HepG2 (cell line): ENCODE data around the gene PRR15L. TPM values are rescaled to one million over a fixed set of nuclear protein-coding genes. Genes with fewer than 3 reads are reported as not detected.
A peak's percentile ranks its signal among the peaks of the same experiment; 100 is the strongest.

Experiments
- ATAC-seq: fragments of 200-7000 bp; cut with Tn5 transposase; 3 replicates; pipeline ENCODE4 v1.9.1; 2020; ENCODE audit warnings: mild to moderate bottlenecking, moderate library complexity
- BruUV-seq: library from RNA; stranded (reverse); fragments of 400-500 nt; replicated peaks from 2 replicates; lab custom pipeline; 2021; lab: Mats Ljungman, UMichigan
- CTCF ChIA-PET: fragments of 300-600 bp; formaldehyde crosslinking; extraction: SDS; loops from one replicate; lab custom pipeline; 2021; ENCODE audit warnings: low total read pairs, inconsistent platforms, low intra/inter-chr PET ratio; lab: Yijun Ruan, JAX
- POLR2A ChIA-PET: fragments of 350-600 bp; sonication (Branson Sonifier 250); formaldehyde crosslinking; loops from one replicate; lab custom pipeline; 2020; ENCODE audit warnings: antibody characterized with exemption, inconsistent platforms; lab: Yijun Ruan, JAX
- DNase-seq: peaks from one replicate; pipeline ENCODE4 v3.0.0-alpha.2; 2015; ENCODE audit warnings: low spot score
- FAIRE-seq: peaks from 3 replicates; lab custom pipeline; 2011; peaks lifted over from hg19 to GRCh38; lab: Jason Lieb, UNC
- H2AFZ ChIP-seq: one replicate; pipeline ENCODE4 v1.6.1; 2011; ENCODE audit warnings: low read length, inconsistent platforms
- H3K27ac ChIP-seq: fragments of 300-600 bp; 3 replicates; pipeline ENCODE4 v1.8.0; 2011; ENCODE audit warnings: mixed run types, mild to moderate bottlenecking, mixed read lengths, low read length, inconsistent platforms; ENCODE audit not compliant: insufficient read depth; ENCODE audit errors: extremely low read length
- H3K27me3 ChIP-seq, 2 experiments: fragments of 200-600 bp in 1 of 2; 2 replicates in 1 of 2; 3 replicates in 1 of 2; pipeline versions ENCODE4 v1.6.0 to v1.8.0; 2011; ENCODE audit warnings: low read length in 2 of 2, mild to moderate bottlenecking in 2 of 2, moderate library complexity in 2 of 2, inconsistent platforms in 1 of 2; ENCODE audit not compliant: insufficient read depth in 2 of 2, control insufficient read depth in 1 of 2
- H3K36me3 ChIP-seq, 2 experiments: fragments of 200-600 bp in 1 of 2; replicated peaks in 1 of 2; 2 replicates in 1 of 2; 3 replicates in 1 of 2; pipeline versions ENCODE4 v1.5.1 to v1.8.0; 2011; ENCODE audit warnings: low read length in 2 of 2, inconsistent platforms in 1 of 2; ENCODE audit not compliant: insufficient read depth in 2 of 2, control insufficient read depth in 1 of 2
- H3K4me1 ChIP-seq: 2 replicates; pipeline ENCODE4 v1.5.1; 2012; ENCODE audit warnings: low read length, inconsistent platforms; ENCODE audit not compliant: insufficient read depth
- H3K4me2 ChIP-seq: 2 replicates; pipeline ENCODE4 v1.6.0; 2011; ENCODE audit warnings: low read depth, low read length, inconsistent platforms
- H3K4me3 ChIP-seq, 3 experiments: fragments of 200-600 bp in 1 of 3; sonication (generic), shearing (Covaris generic) in 1 of 3; replicated peaks in 1 of 3; 2 replicates each; pipeline ENCODE4 v1.5.1; 2011 to 2016; ENCODE audit warnings: low read length in 3 of 3, inconsistent platforms in 2 of 3, low read depth in 2 of 3, mild to moderate bottlenecking in 2 of 3, control low read depth in 1 of 3, mixed read lengths in 1 of 3; ENCODE audit not compliant: insufficient read depth in 1 of 3
- H3K79me2 ChIP-seq: one replicate; pipeline ENCODE4 v1.6.1; 2011; ENCODE audit warnings: low read length, inconsistent platforms; ENCODE audit not compliant: insufficient read depth
- H3K9ac ChIP-seq: 2 replicates; pipeline ENCODE4 v1.6.0; 2011; ENCODE audit warnings: mild to moderate bottlenecking, low read depth, low read length, inconsistent platforms; ENCODE audit not compliant: insufficient read depth
- H3K9me3 ChIP-seq: 2 replicates; pipeline ENCODE4 v1.5.1; 2012; ENCODE audit warnings: mild to moderate bottlenecking, low read length
- H4K20me1 ChIP-seq: 2 replicates; pipeline ENCODE4 v1.6.0; 2011; ENCODE audit warnings: inconsistent platforms, mild to moderate bottlenecking, low read length, moderate library complexity; ENCODE audit not compliant: insufficient read depth
- ARID2 ChIP-seq: sonication (generic); formaldehyde crosslinking; IDR thresholded peaks from 2 replicates; pipeline ENCODE4 v1.8.1; 2022; ENCODE audit warnings: mild to moderate bottlenecking, missing genetic modification reagents, borderline replicate concordance
- ATF2 ChIP-seq: sonication (generic); formaldehyde crosslinking; IDR thresholded peaks from 2 replicates; pipeline ENCODE4 v1.4.0; 2020; ENCODE audit warnings: missing genetic modification reagents
- ESRRA ChIP-seq: sonication (generic); formaldehyde crosslinking; IDR thresholded peaks from 2 replicates; pipeline ENCODE4 v1.5.1; 2020; ENCODE audit warnings: mild to moderate bottlenecking, low read depth, missing genetic modification reagents
- HOXA3 ChIP-seq: sonication (generic); formaldehyde crosslinking; IDR thresholded peaks from 2 replicates; pipeline ENCODE4 v1.5.0; 2020; ENCODE audit warnings: missing genetic modification reagents
- MTERF4 ChIP-seq: sonication (generic); formaldehyde crosslinking; IDR thresholded peaks from 2 replicates; pipeline ENCODE4 v1.8.0; 2023; ENCODE audit warnings: mild to moderate bottlenecking, missing genetic modification reagents
- REST ChIP-seq, 2 experiments: IDR thresholded peaks; 2 replicates each; pipeline ENCODE4 v1.6.1; 2011 to 2012; ENCODE audit warnings: low read length in 2 of 2, borderline replicate concordance in 1 of 2, low read depth in 1 of 2, mild to moderate bottlenecking in 1 of 2, moderate library complexity in 1 of 2
- SMAD1 ChIP-seq: sonication (generic); formaldehyde crosslinking; IDR thresholded peaks from 2 replicates; pipeline ENCODE4 v1.4.0; 2020; ENCODE audit warnings: missing genetic modification reagents, low read depth, mild to moderate bottlenecking, borderline replicate concordance
- TBP ChIP-seq: sonication (generic); formaldehyde crosslinking; IDR thresholded peaks from 2 replicates; pipeline ENCODE4 v1.5.0; 2020; ENCODE audit warnings: missing genetic modification reagents
- ZMYM3 ChIP-seq: sonication (generic); formaldehyde crosslinking; IDR thresholded peaks from 2 replicates; pipeline ENCODE4 v1.5.1; 2020; ENCODE audit warnings: mild to moderate bottlenecking, missing genetic modification reagents
- ZNF687 ChIP-seq: sonication (generic); formaldehyde crosslinking; IDR thresholded peaks from 2 replicates; pipeline ENCODE4 v1.5.1; 2020; ENCODE audit warnings: mild to moderate bottlenecking, missing genetic modification reagents, moderate library complexity
- ZZZ3 ChIP-seq: sonication (generic); formaldehyde crosslinking; IDR thresholded peaks from 2 replicates; pipeline ENCODE4 v1.4.0; 2020; ENCODE audit warnings: missing genetic modification reagents, mild to moderate bottlenecking, borderline replicate concordance
- WGBS: methylation state at CpG from one replicate; pipeline ENCODE4 v1.1.6; 2017; ENCODE audit warnings: low lambda C conversion rate; 5-methylcytosine and 5-hydroxymethylcytosine counted together
- in situ Hi-C: cut with HindIII; loops from 2 replicates; pipeline ENCODE4 v1.10.0; 2017; ENCODE audit warnings: low pct_unique_long_range_greater_than_20kb; ENCODE audit not compliant: extremely low pct_ligation_motif_present
- intact Hi-C: fragments of 100-400 bp; cut with micrococcal nuclease; formaldehyde crosslinking; loops from one replicate; pipeline ENCODE4 v1.10.0; 2022; ENCODE audit not compliant: unreplicated experiment
- polyA plus RNA-seq, 8 experiments: library from polyadenylated mRNA; depleted of rRNA in 3 of 8; stranded (reverse) in 7 of 8; unstranded in 1 of 8; fragments of >200 nt; fragmentation: Illumina TruSeq in 4 of 8; extraction: Trizol in 4 of 8; gene quantifications; 2 replicates each; pipeline versions ENCODE4 v1.2.1 to v1.2.3, GENCODE V29; 2011 to 2016; ENCODE audit warnings: low read depth in 4 of 8, missing spikeins in 1 of 8, mixed read lengths in 1 of 8; ENCODE audit not compliant: insufficient read depth in 1 of 8
- total RNA-seq, 5 experiments: library from RNA; depleted of rRNA; stranded (reverse); fragments of >200 nt; fragmentation: Illumina TruSeq; extraction: Trizol; gene quantifications; 2 replicates each; pipeline ENCODE4 v1.2.3, GENCODE V29; 2016; ENCODE audit warnings: low read depth in 1 of 5

The PRR15L gene
- total and polyA plus RNA-seq, 2 of the 13 experiments (the other 11 are each of a cell fraction or from before 2014, with no cell fraction given), result 0.44 to 2.0 TPM

GRCh38 chr17:47949197-47949759, 8.4 kb downstream of the PRR15L start (continued):
- peak in 1 of 2 experiments; percentile 7; a peak in 1 of 4 replicates for TF ChIP-seq REST (IDR thresholded peaks at IDR 0.05; ENCODE audit: borderline replicate concordance in 1 of 2, low read depth in 1 of 2, low read length in 2 of 2)
- TF ChIP-seq ESRRA, result no peak
- TF ChIP-seq ZZZ3, result no peak
- peak; percentile 92; the same call in 1 of the 2 replicates for TF ChIP-seq SMAD1 (CRISPR knock-in tag)
- TF ChIP-seq ARID2 (CRISPR knock-in tag), result peak; percentile 86; the same call in 1 of the 2 replicates

GRCh38 chr17:47948706-47949196, 8.9 kb downstream of the PRR15L start:
- Histone ChIP-seq H3K27me3 (no peaks in the 10 kb centered on the region), H3K4me2 (peak overlapping the region; percentile 76), H3K36me3 (peaks cover 6 to 36% of the 10 kb centered on the region in 2 experiments), H3K9ac (peak overlapping the region; percentile 39), H4K20me1 (no peaks in the 10 kb centered on the region), H3K9me3 (no peaks in the 10 kb centered on the region), H3K4me1 (peaks cover 96% of the 10 kb centered on the region), H3K27ac (peak overlapping the region; percentile 76), H2AFZ (no peak overlapping the region), H3K79me2 (no peaks in the 10 kb centered on the region), H3K4me3 (peak overlapping the region in 1 of 3 experiments; percentile 43; a peak in 2 of 6 replicates)
- ChIA-PET POLR2A (interaction anchor here (0.9 to 15.1 kb wide), 8 partner anchors 7 to 117 kb away, joined by 3 to 267 read pairs (median 18); partner anchors contain the start of genes CDK5RAP3, LRRC46, MRPL10 and NFE2L1), CTCF (interaction anchor here (1.5 to 3.5 kb wide), 7 partner anchors 19 to 77 kb away, joined by 4 to 54 read pairs (median 12); partner anchors contain the start of gene CDK5RAP3)
- intact Hi-C loops (loop anchor here (1.0 to 2.0 kb wide), 4 partner anchors 22 to 106 kb away; no protein-coding TSS in a partner anchor), in situ Hi-C loops (no loop called here)
- BruUV-seq, result no TSS peak
- ATAC-seq, result peak; percentile 75
- FAIRE-seq, result peak; percentile 89
- WGBS, result 8% methylated on average over 5 of the region's 5 CpGs
- DNase-seq, result peak; percentile 91
- TF ChIP-seq ZMYM3 (CRISPR knock-in tag) (no peak), MTERF4 (CRISPR knock-in tag) (no peak), ZNF687 (CRISPR knock-in tag) (peak; percentile 86), TBP (CRISPR knock-in tag) (no peak), HOXA3 (peak; percentile 36), ATF2 (CRISPR knock-in tag) (no peak)
